Prostate gland (tissue), 2 donors: ENCODE measurements around the gene GMPPB. TPM values are rescaled to one million over a fixed set of nuclear protein-coding genes. Genes with fewer than 3 reads are reported as not detected.
"Not testable (repeated sequence)": the region's sequence is repeated elsewhere in the genome, so short reads cannot be mapped to it uniquely, and the experiment has no call there.

Experiments used
- DNase-seq: peaks from one replicate; pipeline ENCODE4 v3.0.0-alpha.2; 2019; ENCODE audit warnings: low spot score
- H3K27ac ChIP-seq, 2 donors: fragments of 200-600 bp; sonication (generic); 2 replicates each; pipeline ENCODE4 v1.5.1; 2017 to 2019
- H3K27me3 ChIP-seq: fragments of 200-600 bp; sonication (generic); replicated peaks from 2 replicates; pipeline ENCODE4 v1.5.1; 2019; ENCODE audit not compliant: insufficient read depth
- H3K36me3 ChIP-seq, 2 donors: fragments of 200-600 bp; sonication (generic); 1 replicate in 1 of 2; 2 replicates in 1 of 2; pipeline versions ENCODE4 v1.5.1 to v1.8.1; 2017 to 2019
- H3K4me1 ChIP-seq: fragments of 200-600 bp; sonication (generic); replicated peaks from 2 replicates; pipeline ENCODE4 v1.5.1; 2019
- H3K4me3 ChIP-seq, 2 donors: fragments of 200-600 bp; sonication (generic); 2 replicates each; pipeline ENCODE4 v1.5.1; 2017 to 2019
- H3K9me3 ChIP-seq: fragments of 200-600 bp; sonication (generic); 2 replicates; pipeline ENCODE4 v1.5.1; 2017
- CTCF ChIP-seq, 4 experiments: fragments of 200-600 bp in 2 of 4; fragments of 450-650 bp in 2 of 4; sonication (generic) in 2 of 4; IDR thresholded peaks; 1 replicate in 3 of 4; 2 replicates in 1 of 4; pipeline ENCODE4 v1.5.1; 2016 to 2019; ENCODE audit warnings: antibody characterized with exemption in 4 of 4, mild to moderate bottlenecking in 2 of 4, moderate library complexity in 2 of 4
- POLR2A ChIP-seq: fragments of 450-650 bp; IDR thresholded peaks from one replicate; pipeline ENCODE4 v1.6.1; 2016; ENCODE audit warnings: antibody characterized with exemption, mild to moderate bottlenecking
- POLR2AphosphoS5 ChIP-seq: sonication (generic); formaldehyde crosslinking; IDR thresholded peaks from one replicate; pipeline ENCODE4 v1.6.1; 2017; ENCODE audit warnings: antibody characterized with exemption
- WGBS: methylation state at CpG from one replicate; pipeline ENCODE4 v1.1.5; 2018; 5-methylcytosine and 5-hydroxymethylcytosine counted together
- intact Hi-C: fragments of 100-400 bp; cut with DNase I; formaldehyde crosslinking; loops from one replicate; pipeline ENCODE4 v1.14.2; 2022
- total RNA-seq, 2 donors: library from RNA; depleted of rRNA; stranded (reverse); fragments of >200 nt; gene quantifications; one replicate each; pipeline ENCODE4 v1.1.0, GENCODE V29; 2016

GMPPB gene
- total RNA-seq, 2 donors from 2014 or later, result 28.8 to 60.1 TPM

GRCh38 chr3:49701388-49702077 lies 22.2 kb downstream of the GMPPB start:
- Histone ChIP-seq H3K4me3 (no peak overlapping the region), H3K27ac (no peak overlapping the region), H3K27me3 (no peaks in the 10 kb centered on the region), H3K9me3 (no peaks in the 10 kb centered on the region), H3K36me3 (peaks cover 4 to 5% of the 10 kb centered on the region in 2 donors), H3K4me1 (no peaks in the 10 kb centered on the region)
- TF ChIP-seq POLR2AphosphoS5, result no peak
- no peak for TF ChIP-seq CTCF (IDR thresholded peaks at IDR 0.05)
- TF ChIP-seq POLR2A, result no peak
- WGBS, result 80% methylated on average over 21 of the region's 21 CpGs
- intact Hi-C loops, result loop anchor here (5.0 kb wide), 2 partner anchors 141 to 206 kb away; no protein-coding TSS in a partner anchor
- DNase-seq, result no peak

GRCh38 chr3:49700453-49701128 lies 23.2 kb downstream of the GMPPB start:
- 74% methylated on average over 13 of the region's 13 CpGs for WGBS

GRCh38 chr3:49700014-49700413 lies 23.7 kb downstream of the GMPPB start:
- no peak overlapping the region for H3K4me3 ChIP-seq
- H3K9me3 ChIP-seq, result no peaks in the 10 kb centered on the region
- intact Hi-C loops, result loop anchor here (5.0 kb wide), 2 partner anchors 142 to 207 kb away; no protein-coding TSS in a partner anchor
- TF ChIP-seq POLR2AphosphoS5, result no peak
- no peak for TF ChIP-seq CTCF (IDR thresholded peaks at IDR 0.05)
- no peak for TF ChIP-seq POLR2A
- H3K27me3 ChIP-seq, result no peaks in the 10 kb centered on the region
- DNase-seq, result no peak
- H3K27ac ChIP-seq, result no peak overlapping the region
- peaks cover 0 to 5% of the 10 kb centered on the region in 2 donors for H3K36me3 ChIP-seq
- WGBS, result 83% methylated on average over 8 of the region's 8 CpGs
- no peaks in the 10 kb centered on the region for H3K4me1 ChIP-seq

More at GRCh38 chr3:49700453-49701128, 23.2 kb downstream of the GMPPB start:
- Histone ChIP-seq H3K9me3 (no peaks in the 10 kb centered on the region), H3K4me3 (no peak overlapping the region), H3K36me3 (peaks cover 0 to 5% of the 10 kb centered on the region in 2 donors), H3K27ac (no peak overlapping the region), H3K27me3 (no peaks in the 10 kb centered on the region), H3K4me1 (no peaks in the 10 kb centered on the region)
- intact Hi-C loops, result loop anchor here (5.0 kb wide), 2 partner anchors 142 to 207 kb away; no protein-coding TSS in a partner anchor
- DNase-seq, result no peak
- no peak for TF ChIP-seq CTCF (IDR thresholded peaks at IDR 0.05)
- no peak for TF ChIP-seq POLR2AphosphoS5
- TF ChIP-seq POLR2A, result no peak

- H3K9me3 ChIP-seq, result no peaks in the 10 kb centered on the region
- peaks cover 0 to 5% of the 10 kb centered on the region in 2 donors for H3K36me3 ChIP-seq
- TF ChIP-seq POLR2AphosphoS5 (no peak), POLR2A (no peak), CTCF (IDR thresholded peaks at IDR 0.05) (no peak)
- no peak overlapping the region for H3K4me3 ChIP-seq
- H3K27ac ChIP-seq, result no peak overlapping the region
- intact Hi-C loops, result no loop called here
- no peaks in the 10 kb centered on the region for H3K27me3 ChIP-seq
- no peaks in the 10 kb centered on the region for H3K4me1 ChIP-seq
- DNase-seq, result no peak
- 86% methylated on average over 15 of the region's 16 CpGs for WGBS
Observed at GRCh38 chr3:49699281-49699979, 24.3 kb downstream of the GMPPB start.

- H3K27me3 ChIP-seq, H3K9me3 ChIP-seq, H3K4me3 ChIP-seq, DNase-seq, intact Hi-C loops, H3K36me3 ChIP-seq, H3K4me1 ChIP-seq, H3K27ac ChIP-seq: not testable (repeated sequence)
- 96% methylated on average over 4 of the region's 4 CpGs for WGBS
Observed at GRCh38 chr3:49695350-49696015, 28.3 kb downstream of the GMPPB start.

- 40% methylated on average over 6 of the region's 6 CpGs for WGBS
- H3K27me3 ChIP-seq, intact Hi-C loops, H3K4me3 ChIP-seq, DNase-seq, H3K4me1 ChIP-seq, H3K27ac ChIP-seq, H3K36me3 ChIP-seq, H3K9me3 ChIP-seq: not testable (repeated sequence)
Observed at GRCh38 chr3:49694409-49695070, 29.2 kb downstream of the GMPPB start.

- DNase-seq, result not testable (repeated sequence)
Observed at GRCh38 chr3:49691481-49691880, 32.3 kb downstream of the GMPPB start.

More at GRCh38 chr3:49691481-49691880, 32.3 kb downstream of the GMPPB start:
- 91% methylated on average over 3 of the region's 3 CpGs for WGBS
- H3K36me3 ChIP-seq, H3K27me3 ChIP-seq, H3K4me3 ChIP-seq, intact Hi-C loops, H3K9me3 ChIP-seq, H3K27ac ChIP-seq, H3K4me1 ChIP-seq: not testable (repeated sequence)
